Activated T-cell treated with anti-CD3 and anti-CD28 coated beads for 24 hours (primary cell): Measurements from ENCODE around the gene ZNF20.
A peak's percentile ranks its signal among the peaks of the same experiment; 100 is the strongest.

Experiments used
- DNase-seq: peaks from one replicate; pipeline ENCODE4 v3.0.0-alpha.2; 2020; ENCODE audit warnings: low read depth

ZNF20 gene

DNA sequence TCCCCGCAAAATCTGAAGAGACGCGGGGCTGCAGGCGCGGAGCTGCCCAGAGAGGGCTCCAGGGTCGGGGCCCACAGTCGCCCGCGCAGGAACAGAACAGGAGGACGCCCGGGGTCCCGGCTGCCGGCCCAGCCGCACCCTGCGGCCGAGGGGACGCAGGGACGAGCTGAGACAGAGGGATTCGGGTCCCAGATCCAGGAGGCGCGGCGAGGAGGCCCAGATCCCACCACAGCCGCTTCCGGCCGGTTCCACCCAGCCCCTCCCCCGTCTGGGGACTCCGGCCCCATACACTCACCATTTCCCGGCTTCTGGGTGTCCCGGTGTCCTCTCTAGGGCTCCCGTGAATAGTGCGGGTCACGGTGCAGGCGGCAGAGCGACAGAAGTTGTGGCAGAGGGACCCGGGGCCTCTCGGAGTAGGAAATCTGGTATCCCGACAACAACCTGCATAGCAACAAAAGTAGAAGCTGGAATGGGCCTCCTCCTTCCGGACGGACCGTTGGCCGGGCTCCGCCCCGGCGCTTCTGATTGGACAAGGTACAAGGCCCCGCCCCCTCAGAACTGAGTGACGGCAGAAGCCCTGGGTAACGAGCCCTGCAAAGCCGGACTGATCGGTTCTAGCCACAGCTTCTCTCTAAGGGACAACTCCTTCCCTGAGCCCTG is at the start of gene ZNF20:
ZNF20 (minus strand) TSS at position 466 of the 660 bp plus-strand sequence; CDS start at position 298, 168 bp downstream.
- peak; percentile 87 for DNase-seq

DNA sequence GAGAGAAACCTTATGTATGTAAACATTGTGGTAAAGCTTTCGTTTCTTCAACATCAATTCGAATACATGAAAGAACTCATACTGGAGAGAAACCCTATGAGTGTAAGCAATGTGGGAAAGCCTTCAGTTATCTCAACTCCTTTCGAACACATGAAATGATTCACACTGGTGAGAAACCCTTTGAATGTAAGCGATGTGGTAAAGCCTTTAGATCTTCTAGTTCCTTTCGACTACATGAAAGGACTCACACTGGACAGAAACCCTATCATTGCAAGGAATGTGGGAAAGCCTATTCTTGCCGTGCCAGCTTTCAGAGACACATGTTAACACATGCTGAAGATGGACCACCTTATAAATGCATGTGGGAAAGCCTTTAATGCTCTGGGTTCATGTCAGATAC is 47.5 kb upstream of the ZNF20 start:
- no peak for DNase-seq

DNA sequence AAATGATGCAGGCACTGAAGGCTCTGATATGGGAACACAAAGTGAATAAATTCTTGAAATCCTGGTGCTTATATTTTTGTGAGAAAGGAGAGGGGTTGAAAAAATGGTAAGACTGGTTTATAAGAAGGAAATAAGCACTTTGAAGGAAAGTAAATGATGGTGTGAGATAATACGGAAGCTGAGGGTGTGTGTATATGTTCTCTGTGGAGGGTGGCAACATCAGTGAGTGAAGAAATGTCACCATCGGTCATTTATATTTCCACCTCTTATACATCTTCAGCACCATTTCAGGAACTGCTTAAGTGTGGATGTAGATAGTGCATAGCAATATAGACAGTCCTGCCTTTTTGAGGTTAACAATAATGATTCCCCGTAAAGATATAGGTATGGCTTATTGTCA is 40.2 kb upstream of the ZNF20 start:
- DNase-seq: no peak

DNA sequence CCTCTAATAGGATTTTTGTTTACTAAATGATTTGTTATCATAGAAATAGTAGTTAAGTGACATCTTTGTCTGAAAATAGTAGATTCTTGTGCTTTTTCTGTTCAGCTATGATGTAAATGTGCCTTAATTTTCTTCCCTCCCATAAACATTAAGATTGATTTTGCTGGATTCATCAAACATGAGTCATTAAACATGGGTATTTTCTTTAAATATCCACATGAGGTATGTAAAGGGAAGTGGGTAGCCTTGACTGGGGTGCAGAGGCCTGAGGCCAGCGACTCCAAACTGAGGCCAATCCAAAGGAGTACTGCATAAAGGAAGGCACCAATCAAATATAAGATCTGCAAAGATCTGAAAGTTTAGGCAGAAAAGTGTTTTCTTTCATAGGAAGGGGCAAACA is 26.5 kb upstream of the ZNF20 start:
- DNase-seq: no peak

DNA sequence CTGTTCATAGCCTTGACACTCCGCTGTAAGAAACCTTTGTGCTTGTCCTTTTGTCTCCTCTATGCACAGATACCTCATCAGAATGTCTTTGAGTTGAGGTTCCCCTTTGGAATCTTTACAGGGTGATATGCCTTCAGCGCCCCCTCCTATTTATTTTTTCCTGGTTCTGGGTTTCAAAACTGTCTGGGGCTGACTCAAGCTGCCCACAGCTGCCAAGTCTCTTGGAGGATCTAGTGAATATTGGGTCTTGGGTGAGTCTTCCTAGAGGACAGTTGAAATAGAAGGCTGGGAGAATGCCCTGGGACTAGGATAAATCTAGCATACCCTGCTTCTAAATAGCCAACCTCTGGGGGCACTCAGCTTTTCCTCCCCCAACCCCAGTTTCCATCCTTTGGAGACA is 23.7 kb upstream of the ZNF20 start:
- no peak for DNase-seq

DNA sequence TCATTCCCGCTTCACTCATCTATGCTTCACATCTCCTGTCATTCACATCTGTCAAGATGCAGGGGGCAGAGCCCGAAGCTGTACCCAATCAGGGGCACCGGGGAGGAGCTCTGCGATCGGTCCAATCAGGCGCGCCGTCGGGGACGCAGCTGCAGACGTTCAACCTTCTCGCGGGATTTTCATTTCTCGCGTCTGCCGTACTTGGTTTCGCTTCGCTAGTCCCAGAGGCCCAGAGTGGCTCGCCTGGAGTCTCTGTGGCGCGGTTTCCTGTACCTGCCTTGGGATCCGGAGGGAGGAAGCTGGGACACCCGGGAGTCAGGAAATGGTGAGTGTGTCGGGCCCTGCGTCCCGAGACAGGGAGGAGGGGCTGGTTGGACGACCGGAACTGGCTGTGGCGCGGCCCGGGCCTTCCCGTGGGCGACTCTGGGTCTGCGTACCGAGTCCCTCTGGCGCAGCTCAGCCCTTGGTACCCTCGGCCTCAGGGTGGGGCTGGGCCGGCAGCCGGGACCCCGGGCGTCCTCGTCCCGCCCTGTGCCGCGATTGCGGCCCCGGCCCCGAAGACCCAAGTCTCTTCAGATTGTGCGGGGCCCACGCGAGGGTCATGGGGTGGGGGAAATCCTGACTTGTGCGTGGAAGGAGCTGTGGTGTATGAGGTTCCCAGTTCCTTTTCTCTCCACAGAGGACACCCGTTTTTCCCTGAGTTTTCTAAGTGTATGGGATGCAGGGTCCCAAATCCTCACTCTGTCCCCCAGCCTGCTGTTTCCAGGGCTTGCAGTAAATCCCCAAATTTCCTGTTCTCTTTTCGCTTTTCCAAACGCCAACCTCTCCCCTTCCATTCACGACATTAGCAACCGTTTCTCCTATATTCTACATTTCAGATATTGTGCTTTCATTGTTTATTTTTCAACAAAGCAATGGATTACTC is 23.0 kb upstream of the ZNF20 start, which contains the start of gene ZNF136:
ZNF136 (plus strand) TSS at position 215 of the 925 bp plus-strand sequence; CDS start at position 323, 108 bp downstream.
- DNase-seq: peak; percentile 91

DNA sequence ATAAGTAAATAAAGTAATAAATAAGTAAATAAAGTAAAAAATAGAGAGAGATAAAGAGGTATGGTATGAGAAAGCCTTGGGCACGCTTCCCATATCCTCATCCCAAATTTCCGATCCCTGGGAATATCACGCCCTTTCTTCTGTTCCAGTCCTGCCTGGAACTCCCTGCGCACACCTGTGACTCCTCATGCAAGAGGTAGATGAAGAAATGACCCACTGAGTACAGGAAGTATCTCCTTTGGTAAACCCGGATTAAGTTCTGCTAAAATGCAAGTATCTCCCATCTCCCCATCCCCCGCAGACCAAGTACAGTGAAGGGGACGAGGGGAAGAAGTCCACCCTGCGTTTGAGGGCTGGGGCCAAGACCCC is 22.3 kb upstream of the ZNF20 start:
- DNase-seq: no peak

DNA sequence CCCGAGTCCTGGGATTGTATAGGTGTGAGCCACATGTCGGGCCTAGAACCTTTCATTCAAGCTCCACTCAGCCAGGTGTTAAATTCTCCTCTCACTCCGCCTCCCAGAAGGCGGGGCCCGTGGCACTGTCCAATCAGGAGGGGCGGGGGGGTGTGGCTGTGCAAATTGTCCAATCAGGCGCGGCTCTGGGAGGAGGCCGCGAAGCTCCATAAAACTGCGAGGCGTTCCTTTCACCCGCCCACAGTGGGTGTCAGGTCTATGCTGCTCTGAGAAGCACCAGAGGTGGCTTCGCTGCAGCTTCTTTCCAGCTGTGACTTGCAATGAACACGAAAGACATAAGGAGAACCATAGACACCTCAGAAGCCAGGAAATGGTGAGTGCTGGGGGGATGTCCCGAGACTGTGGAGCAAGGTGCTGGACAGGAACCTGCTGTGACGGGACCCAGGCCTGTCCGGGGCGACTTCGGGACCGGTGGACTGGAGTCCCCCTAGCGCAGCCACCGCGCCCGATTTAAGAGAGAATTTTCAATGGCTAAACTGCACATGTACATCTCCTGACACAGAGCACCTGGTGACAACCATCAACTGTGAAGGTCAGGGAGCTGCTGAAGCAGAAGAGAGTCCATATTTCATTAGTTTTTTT is 19.7 kb upstream of the ZNF20 start:
- no peak for DNase-seq

DNA sequence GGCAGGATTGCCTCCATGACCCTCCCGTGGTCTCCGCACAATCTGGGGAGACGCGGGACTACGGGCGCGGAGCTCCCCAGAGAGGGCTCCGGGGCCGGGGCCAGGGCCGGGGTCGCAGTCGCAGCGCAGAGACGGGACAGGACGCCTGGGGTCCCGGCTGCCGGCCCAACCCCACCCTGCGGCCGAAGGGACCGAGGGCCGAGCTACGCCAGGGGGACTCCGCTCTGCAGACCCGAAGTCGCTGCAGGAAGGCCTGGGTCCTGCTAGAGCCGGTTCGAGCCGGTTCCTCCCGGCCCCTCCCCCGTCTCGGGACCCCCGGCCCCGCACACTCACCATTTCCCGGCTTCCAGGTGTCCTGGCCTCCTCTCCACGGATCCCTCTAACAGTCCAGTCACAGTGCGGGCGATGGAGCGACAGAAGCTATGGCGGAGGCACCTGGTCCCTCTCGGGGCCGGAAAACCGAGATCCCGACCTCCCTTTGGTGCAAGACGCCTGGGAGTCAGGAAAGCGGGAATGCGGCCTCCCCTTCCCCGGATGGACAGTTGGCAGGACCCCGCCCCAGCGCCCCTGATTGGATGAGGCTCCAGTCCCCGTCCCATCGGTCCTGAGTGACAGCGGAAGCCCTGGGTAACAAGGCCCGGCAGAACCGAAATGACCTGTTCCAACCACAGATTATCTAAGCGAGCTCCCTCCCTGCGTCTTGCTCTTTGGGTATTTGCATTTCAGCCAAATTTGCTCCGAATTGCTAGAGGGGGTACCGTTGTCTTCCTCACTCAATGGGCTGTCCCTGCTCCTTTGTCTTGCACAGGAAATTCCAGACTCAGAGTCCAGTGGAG is 16.3 kb upstream of the ZNF20 start, which contains the start of gene ZNF625:
ZNF625 (minus strand) TSS at position 512 of the 836 bp plus-strand sequence; CDS start at position 336, 176 bp downstream.
- DNase-seq: no peak

DNA sequence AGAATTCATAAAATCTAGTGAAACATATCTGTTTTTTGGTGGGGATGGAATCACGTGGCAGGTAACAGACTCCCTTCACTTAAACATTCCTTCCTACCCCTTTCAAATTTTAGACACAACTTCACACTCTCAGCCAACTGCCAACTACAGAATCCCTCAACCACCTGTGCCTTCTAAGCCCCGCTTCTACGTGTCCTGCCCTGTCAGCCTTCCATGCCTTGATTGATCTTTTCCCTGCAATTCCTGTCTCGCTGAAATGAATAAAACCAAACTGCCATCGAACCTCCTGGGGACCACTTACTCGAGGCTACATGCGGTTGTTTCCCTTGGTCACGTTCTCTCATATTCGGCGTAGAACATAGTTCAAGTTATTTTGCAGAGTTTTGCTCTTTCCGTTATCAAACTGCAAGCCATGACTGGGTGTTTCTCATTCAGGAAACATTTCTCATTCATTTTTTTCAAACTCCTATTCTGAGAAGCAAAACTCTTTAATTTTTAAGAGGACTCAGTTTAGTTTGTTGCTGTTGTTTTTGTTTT is 15.2 kb upstream of the ZNF20 start:
- DNase-seq: no peak

DNA sequence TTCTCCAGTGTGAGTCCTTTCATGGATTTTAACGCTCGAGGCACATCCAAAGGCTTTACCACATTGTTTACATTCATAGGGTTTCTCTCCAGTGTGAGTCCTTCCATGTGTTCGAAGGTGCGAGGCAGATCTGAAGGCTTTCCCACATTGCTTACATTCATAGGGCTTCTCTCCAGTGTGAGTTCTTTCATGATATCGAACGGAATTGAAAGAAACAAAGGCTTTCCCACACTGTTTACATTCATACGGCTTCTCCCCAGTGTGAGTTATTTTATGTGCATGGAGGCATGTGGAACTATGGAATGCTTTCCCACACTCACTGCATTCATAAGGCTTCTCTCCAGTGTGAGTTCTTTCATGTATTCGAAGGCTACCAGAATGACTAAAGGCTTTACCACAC is 5.2 kb upstream of the ZNF20 start:
- no peak for DNase-seq

DNA sequence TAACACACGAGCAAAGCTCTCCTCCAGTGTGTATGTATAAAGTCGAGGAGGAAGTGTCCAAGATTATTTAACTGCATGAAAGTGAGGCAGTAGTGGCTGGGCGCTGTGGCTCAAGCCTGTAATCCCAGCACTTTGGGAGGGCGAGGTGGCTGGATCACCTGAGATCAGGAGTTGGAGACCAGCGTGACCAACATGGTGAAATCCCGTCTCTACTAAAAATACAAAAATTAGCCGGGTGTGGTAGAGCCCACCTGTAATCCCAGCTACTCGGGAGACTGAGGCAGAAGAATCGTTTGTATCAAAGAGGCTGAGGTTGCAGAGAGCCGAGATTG is 1.2 kb upstream of the ZNF20 start:
- no peak for DNase-seq

DNA sequence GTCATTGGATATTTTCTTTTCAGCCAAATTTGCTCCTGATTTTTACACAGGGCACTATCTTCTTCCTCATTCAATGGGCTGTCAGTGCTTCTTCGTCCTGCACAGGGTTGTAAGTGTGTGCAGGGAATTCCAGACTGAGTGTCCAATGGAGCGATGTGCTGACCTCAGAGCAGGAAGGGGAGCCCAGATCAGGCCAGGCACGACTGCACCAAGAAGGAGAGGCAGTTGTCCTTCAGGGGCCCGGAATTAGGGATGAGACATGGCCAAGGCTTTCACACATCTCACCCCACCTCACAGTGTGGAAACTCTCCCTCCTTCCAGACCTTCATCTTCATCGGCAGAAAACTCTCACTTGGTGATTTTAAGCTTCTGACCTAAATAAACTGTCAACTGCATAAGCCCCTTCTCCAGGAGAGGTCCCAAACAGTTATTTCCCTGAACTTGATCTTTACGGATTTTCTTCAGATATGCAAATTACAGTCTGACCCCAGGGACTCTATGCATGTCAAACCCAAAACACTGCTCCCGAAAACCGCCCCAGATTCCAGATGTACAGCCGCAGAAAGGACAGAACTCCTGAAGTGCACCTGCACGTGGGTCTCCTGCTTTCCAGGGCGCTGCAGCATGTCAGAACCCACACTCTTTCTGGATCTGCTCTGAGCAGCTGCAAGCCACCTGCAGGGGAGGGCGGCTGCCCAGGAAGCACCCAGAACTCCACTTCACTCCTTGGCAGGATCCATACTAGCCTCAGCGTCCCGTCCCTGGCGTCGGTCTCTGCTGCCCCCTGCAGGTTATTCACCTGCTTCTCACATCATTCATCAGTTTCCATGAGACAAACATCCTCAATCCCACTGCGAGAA is 625 bp upstream of the ZNF20 start:
- peak; percentile 80 for DNase-seq

DNA sequence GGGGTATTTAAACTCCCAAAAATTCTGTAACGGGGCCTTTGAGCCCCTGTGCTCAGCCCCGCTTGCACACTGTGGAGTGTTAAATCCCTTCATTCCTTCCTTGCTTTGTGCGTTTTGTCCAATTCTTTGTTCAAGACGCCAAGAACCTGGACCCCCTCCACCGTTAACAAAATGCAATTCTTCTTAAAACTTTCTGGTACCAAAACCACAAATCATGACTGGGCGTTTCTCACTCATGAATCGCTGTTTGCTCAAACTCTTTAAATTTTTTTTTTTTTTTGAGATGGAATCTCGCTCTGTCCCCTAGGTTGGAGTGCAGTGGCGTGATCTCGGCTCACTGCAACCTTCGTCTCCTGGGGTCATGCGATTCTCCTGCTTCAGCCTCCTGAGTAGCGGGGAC is 881 bp downstream of the ZNF20 start:
- DNase-seq: no peak

DNA sequence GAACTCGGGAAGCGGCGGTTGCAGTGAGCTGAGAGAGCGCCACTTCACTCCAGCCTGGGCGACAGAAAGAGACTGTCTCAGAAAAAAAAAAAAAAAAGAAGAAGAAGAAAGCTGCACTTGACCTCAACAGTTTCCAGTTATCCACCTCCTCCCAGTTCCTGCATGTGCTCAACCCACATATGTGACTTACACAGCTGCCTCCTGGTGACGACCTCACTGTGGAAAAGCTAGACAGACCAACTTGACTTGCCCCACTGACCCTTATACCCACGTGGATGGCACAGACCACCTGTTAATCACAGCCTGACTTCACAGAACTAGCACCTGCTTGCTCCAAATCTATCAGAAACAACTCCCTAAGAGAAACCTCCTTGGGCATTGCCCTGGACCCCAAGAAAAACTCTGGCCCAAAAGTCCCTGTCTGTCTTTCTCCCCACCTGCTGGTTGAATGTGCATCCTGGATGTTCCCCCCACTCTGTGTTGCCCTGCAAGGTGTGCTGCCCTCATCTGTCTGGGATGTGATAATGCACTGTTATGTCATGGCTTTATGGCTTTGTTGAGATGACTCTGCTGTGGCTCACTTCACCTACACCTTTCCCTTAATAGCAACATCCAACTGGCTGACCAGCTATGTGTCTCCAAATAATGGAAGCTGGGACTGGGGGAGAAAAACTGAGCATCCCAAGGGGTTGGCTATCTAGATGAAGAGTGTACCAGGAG is 2.8 kb downstream of the ZNF20 start:
- DNase-seq: no peak

DNA sequence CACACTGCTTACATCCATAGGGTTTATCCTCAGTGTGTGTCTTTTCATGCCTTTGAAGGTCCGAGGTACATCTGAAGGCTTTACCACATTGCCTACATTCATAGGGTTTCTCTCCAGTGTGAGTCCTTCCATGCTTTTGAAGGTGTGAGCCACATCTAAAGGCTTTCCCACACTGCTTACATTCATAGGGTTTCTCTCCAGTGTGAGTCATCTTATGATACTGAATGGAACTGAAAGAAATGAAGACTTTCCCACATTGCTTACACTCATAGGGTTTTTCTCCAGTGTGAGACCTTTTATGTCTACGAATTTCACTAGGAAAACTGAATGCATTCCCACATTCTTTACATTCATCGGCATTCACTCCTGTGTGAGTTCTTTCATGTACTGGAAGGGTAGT is 7.1 kb downstream of the ZNF20 start:
- no peak for DNase-seq

DNA sequence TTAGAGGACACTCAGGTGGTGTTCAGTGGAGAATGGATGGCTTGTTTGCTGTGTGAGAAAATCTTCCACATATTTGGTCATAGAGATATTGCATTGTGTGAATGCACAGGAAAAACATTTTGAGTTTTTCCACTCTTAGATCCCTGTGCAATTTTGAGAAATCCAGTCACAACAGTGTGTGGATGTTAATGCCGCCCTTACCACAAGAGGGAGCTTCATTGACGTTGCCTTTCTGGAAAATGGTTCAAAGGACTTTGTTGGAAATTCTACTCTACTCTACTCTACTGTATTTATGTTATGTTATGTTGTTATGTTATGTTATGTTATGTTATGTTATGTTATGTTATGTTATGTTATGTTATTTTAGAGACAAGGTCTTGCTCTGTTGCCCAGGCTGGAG is 13.4 kb downstream of the ZNF20 start:
- no peak for DNase-seq

DNA sequence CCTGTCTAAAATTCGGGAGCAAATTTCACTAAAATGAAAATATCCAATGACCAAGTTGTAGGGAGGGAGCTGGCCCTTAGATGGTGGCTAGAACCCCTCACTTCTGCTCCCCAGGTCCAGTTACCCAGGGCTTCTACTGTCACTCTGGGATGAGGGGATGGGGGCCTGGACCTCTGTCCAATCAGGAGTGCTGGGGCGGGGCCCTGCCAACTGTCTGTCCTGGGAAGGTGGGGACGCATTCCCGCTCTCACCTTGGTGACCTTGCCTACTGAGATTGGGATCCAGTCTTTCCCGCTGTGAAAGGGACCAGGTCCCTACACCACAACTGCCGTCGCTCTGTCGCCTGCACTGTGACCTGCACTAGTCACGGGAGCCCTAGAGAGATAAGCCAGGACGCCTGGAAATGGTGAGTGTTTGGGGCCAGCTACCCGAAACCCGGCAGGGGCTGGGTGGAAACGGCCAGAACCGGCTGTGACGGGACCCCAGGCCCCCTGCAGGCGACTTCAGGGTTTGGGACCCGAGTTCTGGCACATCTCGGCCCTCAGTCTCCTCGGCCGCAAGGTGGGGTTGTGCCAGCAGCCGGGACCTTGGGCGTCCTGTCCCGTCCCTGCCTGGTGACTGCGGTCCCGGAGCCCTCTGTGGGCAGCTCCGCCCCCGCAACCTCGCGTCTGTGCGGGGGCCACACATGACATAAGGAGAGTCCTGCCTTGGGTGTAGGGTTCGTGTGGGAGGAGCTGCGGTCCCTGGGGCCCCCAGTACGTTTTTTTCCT is 22.8 kb downstream of the ZNF20 start:
- no peak for DNase-seq

DNA sequence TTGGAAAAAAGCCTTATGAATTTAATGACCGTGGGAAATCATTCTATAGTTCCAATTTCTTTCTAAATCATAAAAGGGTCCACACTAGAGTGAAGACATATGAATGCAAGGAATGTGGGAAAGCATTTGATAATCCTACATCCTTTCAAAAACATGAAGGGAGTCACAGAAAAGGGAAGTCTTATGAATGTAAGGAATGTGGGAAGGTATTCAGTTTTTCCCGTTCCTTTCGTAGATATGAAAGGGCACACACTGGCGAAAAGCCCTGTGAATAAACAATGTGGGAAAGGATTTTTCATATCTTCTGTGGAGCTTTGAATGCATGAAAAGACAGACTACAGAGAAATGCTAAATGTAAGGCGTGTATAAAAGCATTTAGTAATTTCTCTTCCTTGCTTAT is 27.0 kb downstream of the ZNF20 start:
- DNase-seq: no peak
